Vagina (tissue), 2 donors: ENCODE measurements around the gene AJM1.

Source experiments
- CTCF ChIP-seq, 3 experiments: fragments of 450-650 bp in 2 of 3; fragments of 200-600 bp in 1 of 3; sonication (generic) in 1 of 3; IDR thresholded peaks; one replicate each; pipeline ENCODE4 v1.5.1; 2017 to 2019; ENCODE audit warnings: antibody characterized with exemption in 3 of 3, mild to moderate bottlenecking in 2 of 3, moderate library complexity in 2 of 3
- POLR2A ChIP-seq, 2 donors: fragments of 450-650 bp; IDR thresholded peaks; one replicate each; pipeline ENCODE4 v1.6.1; 2017; ENCODE audit warnings: antibody characterized with exemption in 2 of 2, mild to moderate bottlenecking in 2 of 2, moderate library complexity in 2 of 2
- POLR2AphosphoS5 ChIP-seq, 2 donors: sonication (generic); formaldehyde crosslinking; IDR thresholded peaks; one replicate each; pipeline ENCODE4 v1.9.0; 2017; ENCODE audit warnings: antibody characterized with exemption in 2 of 2, mild to moderate bottlenecking in 2 of 2, low read depth in 1 of 2; ENCODE audit not compliant: insufficient read depth in 1 of 2

- no peak for TF ChIP-seq CTCF (IDR thresholded peaks at IDR 0.05)
- TF ChIP-seq POLR2A (IDR thresholded peaks at IDR 0.05), result no peak
- no peak for TF ChIP-seq POLR2AphosphoS5 (IDR thresholded peaks at IDR 0.05; ENCODE audit: insufficient read depth in 1 of 2, low read depth in 1 of 2)
Observed at GRCh38 chr9:136795000-136795348, 47.3 kb upstream of the AJM1 start.
